ENCODE measurements around the gene GSK3B. TPM values are rescaled to one million over a fixed set of nuclear protein-coding genes. Genes with fewer than 3 reads are reported as not detected.

Gene GSK3B
- total and polyA plus RNA-seq, 2 donors (not counting 1 experiment from before 2014, with no cell fraction given), result 12.3 to 33.3 TPM

DNA sequence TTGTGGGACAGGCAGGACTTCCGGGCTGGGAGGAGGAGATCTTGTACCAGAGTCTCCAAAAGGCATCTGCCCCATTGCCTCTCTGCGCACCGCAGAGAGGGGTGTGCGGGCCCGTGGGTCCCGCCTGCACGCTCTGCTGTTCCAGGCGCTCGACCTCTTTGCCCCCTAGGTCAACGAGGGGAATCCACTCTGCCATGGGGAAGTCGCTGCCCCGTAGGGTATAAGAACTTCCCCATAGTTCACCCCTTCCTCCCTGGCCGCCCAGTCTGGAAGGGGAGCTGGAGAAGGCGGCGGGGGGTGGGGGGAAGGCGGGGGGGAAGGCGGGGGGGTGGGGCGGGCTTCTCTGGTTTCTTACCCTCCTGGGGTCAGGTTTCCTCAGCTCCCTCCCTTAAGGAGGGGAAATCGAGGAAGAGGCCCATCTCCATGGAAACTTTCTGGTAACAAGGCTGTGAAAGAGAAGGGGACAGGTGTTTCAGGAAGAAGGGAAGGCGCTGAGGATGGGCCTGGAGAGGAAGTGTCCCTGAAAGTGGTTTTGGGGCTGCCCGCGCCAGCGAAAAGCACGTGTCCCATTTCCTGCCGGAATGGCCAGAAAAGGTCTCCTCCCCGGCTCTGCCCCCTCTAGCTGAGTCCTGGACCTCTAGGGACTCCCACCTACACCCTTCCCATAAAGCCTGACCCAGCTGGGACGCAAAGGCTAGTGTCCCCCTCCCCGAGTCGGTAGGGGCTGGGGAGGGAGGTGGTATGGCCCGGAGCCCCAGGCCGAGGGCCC, 284.8 kb downstream of the GSK3B start:
- Histone ChIP-seq H3K36me3 (replicated peaks in 1 of 2; ENCODE audit: control extremely low read depth in 1 of 2, control insufficient read depth in 1 of 2, extremely low read depth in 1 of 2, insufficient read depth in 2 of 2, low read length in 1 of 2) (no peaks in the 10 kb centered on the region), H3K4me3 (ENCODE audit: control extremely low read depth in 1 of 5, extremely low read depth in 1 of 5, insufficient read depth in 1 of 5, low read depth in 2 of 5, low read length in 4 of 5) (peak overlapping the region in 4 of 5 experiments; percentile 57 to 81 (median 66)), H3K9me3 (ENCODE audit: control extremely low read depth in 1 of 3, control insufficient read depth in 2 of 3, insufficient read depth in 1 of 3, low read length in 2 of 3) (no peaks in the 10 kb centered on the region), H4K20me1 (ENCODE audit: control insufficient read depth, insufficient read depth, low read length, poor library complexity, severe bottlenecking) (no peaks in the 10 kb centered on the region), H3K27me3 (replicated peaks in 1 of 4; ENCODE audit: control extremely low read depth in 1 of 4, control insufficient read depth in 3 of 4, insufficient read depth in 4 of 4, low read length in 3 of 4) (no peaks in the 10 kb centered on the region), H3K9ac (ENCODE audit: low read length) (peak overlapping the region; percentile 79), H2AFZ (ENCODE audit: insufficient read depth, low read depth, low read length, poor library complexity, severe bottlenecking) (peak overlapping the region; percentile 95), H3K4me2 (replicated peaks; ENCODE audit: low read depth, low read length, poor library complexity, severe bottlenecking) (peak overlapping the region; percentile 95), H3K27ac (ENCODE audit: low read length in 2 of 2) (peak overlapping the region in 1 of 2 donors; percentile 37), H3K79me2 (ENCODE audit: control insufficient read depth, insufficient read depth, low read length) (no peaks in the 10 kb centered on the region), H3K4me1 (ENCODE audit: control insufficient read depth in 2 of 2, insufficient read depth in 2 of 2, low read length in 2 of 2) (peaks cover 5 to 11% of the 10 kb centered on the region in 2 donors)
- ATAC-seq (ENCODE audit: low read depth) (no peak), DNase-seq (no peak)
- TF ChIP-seq, protein P1, sequence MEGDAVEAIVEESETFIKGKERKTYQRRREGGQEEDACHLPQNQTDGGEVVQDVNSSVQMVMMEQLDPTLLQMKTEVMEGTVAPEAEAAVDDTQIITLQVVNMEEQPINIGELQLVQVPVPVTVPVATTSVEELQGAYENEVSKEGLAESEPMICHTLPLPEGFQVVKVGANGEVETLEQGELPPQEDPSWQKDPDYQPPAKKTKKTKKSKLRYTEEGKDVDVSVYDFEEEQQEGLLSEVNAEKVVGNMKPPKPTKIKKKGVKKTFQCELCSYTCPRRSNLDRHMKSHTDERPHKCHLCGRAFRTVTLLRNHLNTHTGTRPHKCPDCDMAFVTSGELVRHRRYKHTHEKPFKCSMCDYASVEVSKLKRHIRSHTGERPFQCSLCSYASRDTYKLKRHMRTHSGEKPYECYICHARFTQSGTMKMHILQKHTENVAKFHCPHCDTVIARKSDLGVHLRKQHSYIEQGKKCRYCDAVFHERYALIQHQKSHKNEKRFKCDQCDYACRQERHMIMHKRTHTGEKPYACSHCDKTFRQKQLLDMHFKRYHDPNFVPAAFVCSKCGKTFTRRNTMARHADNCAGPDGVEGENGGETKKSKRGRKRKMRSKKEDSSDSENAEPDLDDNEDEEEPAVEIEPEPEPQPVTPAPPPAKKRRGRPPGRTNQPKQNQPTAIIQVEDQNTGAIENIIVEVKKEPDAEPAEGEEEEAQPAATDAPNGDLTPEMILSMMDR (IDR thresholded peaks at IDR 0.05), result no peak
- TF ChIP-seq EZH2 (IDR thresholded peaks at IDR 0.05; ENCODE audit: borderline replicate concordance, insufficient read depth, low read depth, low read length, poor library complexity, severe bottlenecking), result no peak
- ChIA-PET CTCF (interaction anchor here (1.0 to 1.9 kb wide), 3 partner anchors 9 to 337 kb away, joined by 3 to 5 read pairs (median 3); no protein-coding TSS in a partner anchor), POLR2A (interaction anchor here (1.5 kb wide), 1 partner anchor 285 kb away, joined by 7 read pairs; the partner anchor contains the start of gene GSK3B)
- Mint-ChIP-seq H3K4me1 (peaks cover 12% of the 10 kb centered on the region), H3K9me3 (ENCODE audit: insufficient read depth) (no peaks in the 10 kb centered on the region), H3K4me3 (peak overlapping the region; percentile 95), H3K27me3 (no peaks in the 10 kb centered on the region), H3K27ac (peak overlapping the region; percentile 78)
- WGBS (ENCODE audit: insufficient coverage), result 16% methylated on average over 8 of the region's 31 CpGs
- intact Hi-C loops (cut with micrococcal nuclease), result no loop called here

DNA sequence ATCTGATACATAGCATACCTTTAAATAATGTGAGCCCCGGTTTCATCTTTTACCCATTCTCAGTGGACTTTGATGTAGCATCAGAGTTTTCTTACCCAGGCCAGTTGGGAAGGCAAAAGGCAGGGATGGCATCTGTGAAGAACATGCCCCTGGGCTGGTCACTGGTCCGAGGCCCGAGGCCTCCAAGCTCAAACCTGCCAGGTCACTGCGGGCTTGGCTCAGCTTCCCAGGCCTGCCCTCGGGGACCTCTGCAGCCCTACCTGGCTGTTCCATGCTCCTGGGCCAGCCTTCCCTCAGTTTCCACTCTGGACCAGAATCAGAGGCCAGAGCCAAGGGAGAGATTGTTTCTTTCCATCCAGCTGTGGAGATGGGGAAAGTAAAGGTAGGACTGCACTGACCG, 285.4 kb downstream of the GSK3B start:
- DNase-seq (no peak), ATAC-seq (ENCODE audit: low read depth) (no peak)
- Mint-ChIP-seq H3K4me1 (peaks cover 12% of the 10 kb centered on the region), H3K4me3 (peak overlapping the region; percentile 71), H3K27ac (no peak overlapping the region), H3K9me3 (ENCODE audit: insufficient read depth) (no peaks in the 10 kb centered on the region), H3K27me3 (no peaks in the 10 kb centered on the region)
- Histone ChIP-seq H3K27ac (ENCODE audit: low read length in 2 of 2) (no peak overlapping the region), H3K4me2 (replicated peaks; ENCODE audit: low read depth, low read length, poor library complexity, severe bottlenecking) (no peak overlapping the region), H3K4me1 (ENCODE audit: control insufficient read depth in 2 of 2, insufficient read depth in 2 of 2, low read length in 2 of 2) (peaks cover 5 to 11% of the 10 kb centered on the region in 2 donors), H3K9ac (ENCODE audit: low read length) (no peak overlapping the region), H3K79me2 (ENCODE audit: control insufficient read depth, insufficient read depth, low read length) (no peaks in the 10 kb centered on the region), H3K36me3 (replicated peaks in 1 of 2; ENCODE audit: control extremely low read depth in 1 of 2, control insufficient read depth in 1 of 2, extremely low read depth in 1 of 2, insufficient read depth in 2 of 2, low read length in 1 of 2) (no peaks in the 10 kb centered on the region), H3K27me3 (replicated peaks in 1 of 4; ENCODE audit: control extremely low read depth in 1 of 4, control insufficient read depth in 3 of 4, insufficient read depth in 4 of 4, low read length in 3 of 4) (no peaks in the 10 kb centered on the region), H4K20me1 (ENCODE audit: control insufficient read depth, insufficient read depth, low read length, poor library complexity, severe bottlenecking) (no peaks in the 10 kb centered on the region), H3K9me3 (ENCODE audit: control extremely low read depth in 1 of 3, control insufficient read depth in 2 of 3, insufficient read depth in 1 of 3, low read length in 2 of 3) (no peaks in the 10 kb centered on the region), H2AFZ (ENCODE audit: insufficient read depth, low read depth, low read length, poor library complexity, severe bottlenecking) (no peak overlapping the region), H3K4me3 (ENCODE audit: control extremely low read depth in 1 of 5, extremely low read depth in 1 of 5, insufficient read depth in 1 of 5, low read depth in 2 of 5, low read length in 4 of 5) (no peak overlapping the region)
- ChIA-PET POLR2A (no interaction called here), CTCF (interaction anchor here (1.4 kb wide), 1 partner anchor 9 kb away, joined by 3 read pairs; no protein-coding TSS in a partner anchor)
- intact Hi-C loops (cut with micrococcal nuclease), result no loop called here
- TF ChIP-seq, protein P1 (IDR thresholded peaks at IDR 0.05), result no peak
- no peak for TF ChIP-seq EZH2 (IDR thresholded peaks at IDR 0.05; ENCODE audit: borderline replicate concordance, insufficient read depth, low read depth, low read length, poor library complexity, severe bottlenecking)
- 93% methylated on average over 6 of the region's 6 CpGs for whole genome bisulfite sequencing (ENCODE audit: insufficient coverage)

Data from B cell (primary cell).